HG03064 (cell line): ENCODE measurements around the gene RNF11.
"Not testable (repeated sequence)": the region's sequence is repeated elsewhere in the genome, so short reads cannot be mapped to it uniquely, and the experiment has no call there.

Source experiments
- ATAC-seq: cut with Tn5 transposase; IDR thresholded peaks from one replicate; pipeline ENCODE4 v1.9.1; 2021; ENCODE audit warnings: low read depth; ENCODE audit not compliant: unreplicated experiment

Gene RNF11

GRCh38 chr1:51227231-51227960 is 8.7 kb upstream of the RNF11 start:
- not testable (repeated sequence) for ATAC-seq

GRCh38 chr1:51228471-51228870 is 7.6 kb upstream of the RNF11 start:
- ATAC-seq, result not testable (repeated sequence)

GRCh38 chr1:51230501-51231078 is 5.5 kb upstream of the RNF11 start:
- ATAC-seq, result no peak

- no peak for ATAC-seq
Observed at GRCh38 chr1:51231120-51231519, 5.0 kb upstream of the RNF11 start.

- no peak for ATAC-seq
Observed at GRCh38 chr1:51231896-51232295, 4.2 kb upstream of the RNF11 start.

GRCh38 chr1:51234236-51234635 is 1.8 kb upstream of the RNF11 start:
- ATAC-seq, result not testable (repeated sequence)

- ATAC-seq, result peak; percentile 52
Observed at GRCh38 chr1:51234721-51235425, 1.2 kb upstream of the RNF11 start.

- peak; percentile 8 for ATAC-seq
Observed at GRCh38 chr1:51236531-51237350, 668 bp downstream of the RNF11 start.

GRCh38 chr1:51237351-51238033 is 1.4 kb downstream of the RNF11 start:
- ATAC-seq, result no peak

- no peak for ATAC-seq
Observed at GRCh38 chr1:51238034-51238403, 1.9 kb downstream of the RNF11 start.

- no peak for ATAC-seq
Observed at GRCh38 chr1:51240084-51240483, 4.0 kb downstream of the RNF11 start.

- ATAC-seq, result no peak
Observed at GRCh38 chr1:51241119-51241518, 5.0 kb downstream of the RNF11 start.

GRCh38 chr1:51242546-51242945 is 6.5 kb downstream of the RNF11 start:
- no peak for ATAC-seq

GRCh38 chr1:51247022-51247421 is 10.9 kb downstream of the RNF11 start:
- peak; percentile 82 for ATAC-seq

GRCh38 chr1:51247499-51247898 is 11.4 kb downstream of the RNF11 start:
- ATAC-seq, result no peak

GRCh38 chr1:51249445-51249844 is 13.4 kb downstream of the RNF11 start:
- no peak for ATAC-seq

- not testable (repeated sequence) for ATAC-seq
Observed at GRCh38 chr1:51250729-51251128, 14.7 kb downstream of the RNF11 start.

- ATAC-seq, result not testable (repeated sequence)
Observed at GRCh38 chr1:51251165-51251564, 15.1 kb downstream of the RNF11 start.

- no peak for ATAC-seq
Observed at GRCh38 chr1:51252366-51252765, 16.3 kb downstream of the RNF11 start.

- no peak for ATAC-seq
Observed at GRCh38 chr1:51253691-51254090, 17.6 kb downstream of the RNF11 start.
